Middle frontal gyrus (tissue), 1 donor: ENCODE results near the gene KRT5.

Experiments
- DNase-seq: peaks from one replicate; pipeline ENCODE4 v3.0.0-alpha.2; 2015; ENCODE audit warnings: low spot score; ENCODE audit errors: extremely low spot score

Gene KRT5

GRCh38 chr12:52519826-52520662, at the start of gene KRT5:
Gene KRT5 (minus strand): TSS chr12:52520394. CDS start chr12:52520296, 98 bp downstream.
- no peak for DNase-seq

- no peak for DNase-seq
Measured at GRCh38 chr12:52568111-52568510, 47.9 kb upstream of the KRT5 start.

GRCh38 chr12:52566847-52567291, 46.7 kb upstream of the KRT5 start:
- no peak for DNase-seq

GRCh38 chr12:52564582-52564981, 44.4 kb upstream of the KRT5 start:
- DNase-seq, result no peak

- DNase-seq, result no peak
Measured at GRCh38 chr12:52561880-52562449, 41.8 kb upstream of the KRT5 start.

- DNase-seq, result no peak
Measured at GRCh38 chr12:52559979-52560378, 39.8 kb upstream of the KRT5 start.

- DNase-seq, result no peak
Measured at GRCh38 chr12:52558781-52559445, 38.7 kb upstream of the KRT5 start.

- no peak for DNase-seq
Measured at GRCh38 chr12:52557476-52557875, 37.3 kb upstream of the KRT5 start.

- no peak for DNase-seq
Measured at GRCh38 chr12:52555577-52555976, 35.4 kb upstream of the KRT5 start.

GRCh38 chr12:52552681-52553195, 32.5 kb upstream of the KRT5 start, which contains the start of gene KRT71:
Gene KRT71 (minus strand): TSS chr12:52553145. CDS start chr12:52553077, 68 bp downstream.
- DNase-seq, result no peak

- DNase-seq, result no peak
Measured at GRCh38 chr12:52552055-52552454, 31.9 kb upstream of the KRT5 start.

GRCh38 chr12:52551216-52551865, 31.1 kb upstream of the KRT5 start:
- no peak for DNase-seq

GRCh38 chr12:52546126-52546525, 25.9 kb upstream of the KRT5 start:
- DNase-seq, result no peak

- no peak for DNase-seq
Measured at GRCh38 chr12:52543985-52544883, 24.0 kb upstream of the KRT5 start.

GRCh38 chr12:52542785-52543318, 22.7 kb upstream of the KRT5 start:
- DNase-seq, result no peak

- no peak for DNase-seq
Measured at GRCh38 chr12:52542157-52542556, 22.0 kb upstream of the KRT5 start.

- DNase-seq, result no peak
Measured at GRCh38 chr12:52541709-52542108, 21.5 kb upstream of the KRT5 start.

GRCh38 chr12:52540531-52540930, 20.3 kb upstream of the KRT5 start:
- DNase-seq, result no peak

- DNase-seq, result no peak
Measured at GRCh38 chr12:52539821-52540173, 19.6 kb upstream of the KRT5 start.

- no peak for DNase-seq
Measured at GRCh38 chr12:52539083-52539820, 19.1 kb upstream of the KRT5 start.
